ENCODE data around the gene UBXN7.
"Not testable (repeated sequence)": the region's sequence is repeated elsewhere in the genome, so short reads cannot be mapped to it uniquely, and the experiment has no call there.

Gene UBXN7

GRCh38 chr3:196355668-196356067 is 76.6 kb downstream of the UBXN7 start:
- no peak for DNase-seq (ENCODE audit: low read depth in 3 of 3)

- DNase-seq (ENCODE audit: low read depth in 3 of 3): no peak
Measured at GRCh38 chr3:196354132-196354531, 78.1 kb downstream of the UBXN7 start.

- no peak for DNase-seq (ENCODE audit: low read depth in 3 of 3)
Measured at GRCh38 chr3:196351541-196351940, 80.7 kb downstream of the UBXN7 start.

GRCh38 chr3:196350067-196350466 is 82.2 kb downstream of the UBXN7 start:
- no peak for DNase-seq (ENCODE audit: low read depth in 3 of 3)

- no peak for DNase-seq (ENCODE audit: low read depth in 3 of 3)
Measured at GRCh38 chr3:196348698-196349097, 83.5 kb downstream of the UBXN7 start.

GRCh38 chr3:196344663-196345062 is 87.6 kb downstream of the UBXN7 start:
- DNase-seq (ENCODE audit: low read depth in 3 of 3): no peak

- DNase-seq (ENCODE audit: low read depth in 3 of 3): not testable (repeated sequence)
Measured at GRCh38 chr3:196343917-196344316, 88.3 kb downstream of the UBXN7 start.

- no peak for DNase-seq (ENCODE audit: low read depth in 3 of 3)
Measured at GRCh38 chr3:196341137-196341536, 91.1 kb downstream of the UBXN7 start.

- DNase-seq (ENCODE audit: low read depth in 3 of 3): no peak
Measured at GRCh38 chr3:196340466-196340865, 91.8 kb downstream of the UBXN7 start.

GRCh38 chr3:196339493-196340254 is 92.6 kb downstream of the UBXN7 start:
- DNase-seq (ENCODE audit: low read depth in 3 of 3): no peak

GRCh38 chr3:196339044-196339443 is 93.2 kb downstream of the UBXN7 start:
- no peak for DNase-seq (ENCODE audit: low read depth in 3 of 3)

GRCh38 chr3:196336319-196337145 is 95.7 kb downstream of the UBXN7 start:
- DNase-seq (ENCODE audit: low read depth in 3 of 3): no peak

GRCh38 chr3:196335503-196335948 is 96.7 kb downstream of the UBXN7 start:
- DNase-seq (ENCODE audit: low read depth in 3 of 3): no peak

GRCh38 chr3:196334982-196335381 is 97.2 kb downstream of the UBXN7 start:
- no peak for DNase-seq (ENCODE audit: low read depth in 3 of 3)

- DNase-seq (ENCODE audit: low read depth in 3 of 3): no peak
Measured at GRCh38 chr3:196332168-196332567, 100.1 kb downstream of the UBXN7 start.

GRCh38 chr3:196327405-196327804 is 104.8 kb downstream of the UBXN7 start:
- no peak for DNase-seq (ENCODE audit: low read depth in 3 of 3)

- no peak for DNase-seq (ENCODE audit: low read depth in 3 of 3)
Measured at GRCh38 chr3:196326936-196327335, 105.3 kb downstream of the UBXN7 start.

GRCh38 chr3:196323691-196324090 is 108.5 kb downstream of the UBXN7 start:
- DNase-seq (ENCODE audit: low read depth in 3 of 3): no peak

- no peak for DNase-seq (ENCODE audit: low read depth in 3 of 3)
Measured at GRCh38 chr3:196323016-196323415, 109.2 kb downstream of the UBXN7 start.

GRCh38 chr3:196321162-196321561 is 111.1 kb downstream of the UBXN7 start:
- DNase-seq (ENCODE audit: low read depth in 3 of 3): no peak

GRCh38 chr3:196320137-196320536 is 112.1 kb downstream of the UBXN7 start:
- DNase-seq (ENCODE audit: low read depth in 3 of 3): no peak

GRCh38 chr3:196317687-196318467 is 114.3 kb downstream of the UBXN7 start, which contains the start of gene DYNLT2B:
Gene DYNLT2B, minus strand, starts transcription at chr3:196318240. Its CDS starts 88 bp downstream, at chr3:196318152.
- DNase-seq (ENCODE audit: low read depth in 3 of 3): peak; percentile 73 to 87 (median 75)

Measured in stimulated activated CD4-positive, alpha-beta T cell treated with anti-CD3 and anti-CD28 coated beads, TNF-alpha, amount 100 ng/mL, for 24 hours (primary cell).